Stimulated activated CD4-positive, alpha-beta T cell treated with anti-CD3 and anti-CD28 coated beads, Interleukin-4, amount 100 ng/mL, for 48 hours (primary cell): ENCODE data around the gene ALOX15.
"Not testable (repeated sequence)": the region's sequence is repeated elsewhere in the genome, so short reads cannot be mapped to it uniquely, and the experiment has no call there.

Experiments used
- DNase-seq, 2 donors: peaks; one replicate each; pipeline ENCODE4 v3.0.0-alpha.2; 2020; ENCODE audit warnings: low read depth in 2 of 2

Gene ALOX15

GRCh38 chr17:4617090-4617489 is 24.4 kb downstream of the ALOX15 start:
- no peak for DNase-seq

- DNase-seq, result no peak
Measured at GRCh38 chr17:4616476-4616875, 25.0 kb downstream of the ALOX15 start.

- DNase-seq, result no peak
Measured at GRCh38 chr17:4610656-4611055, 30.8 kb downstream of the ALOX15 start.

GRCh38 chr17:4610162-4610561 is 31.3 kb downstream of the ALOX15 start:
- DNase-seq, result no peak

- DNase-seq, result no peak
Measured at GRCh38 chr17:4609761-4610160, 31.7 kb downstream of the ALOX15 start.

GRCh38 chr17:4607773-4608187 is 33.7 kb downstream of the ALOX15 start:
- DNase-seq, result no peak

- no peak for DNase-seq
Measured at GRCh38 chr17:4607261-4607741, 34.2 kb downstream of the ALOX15 start.

- DNase-seq, result no peak
Measured at GRCh38 chr17:4605826-4606225, 35.7 kb downstream of the ALOX15 start.

- not testable (repeated sequence) for DNase-seq
Measured at GRCh38 chr17:4604736-4605135, 36.7 kb downstream of the ALOX15 start.

- DNase-seq, result no peak
Measured at GRCh38 chr17:4604111-4604644, 37.3 kb downstream of the ALOX15 start.

- DNase-seq, result no peak
Measured at GRCh38 chr17:4602041-4602440, 39.4 kb downstream of the ALOX15 start.

GRCh38 chr17:4601326-4601725 is 40.2 kb downstream of the ALOX15 start:
- DNase-seq, result no peak

GRCh38 chr17:4600563-4600962 is 40.9 kb downstream of the ALOX15 start:
- no peak for DNase-seq

GRCh38 chr17:4599505-4600281 is 41.8 kb downstream of the ALOX15 start:
- DNase-seq, result no peak

GRCh38 chr17:4598776-4599504 is 42.5 kb downstream of the ALOX15 start:
- DNase-seq, result no peak

- DNase-seq, result no peak
Measured at GRCh38 chr17:4597975-4598374, 43.5 kb downstream of the ALOX15 start.

GRCh38 chr17:4596636-4597380 is 44.7 kb downstream of the ALOX15 start:
- DNase-seq, result no peak

GRCh38 chr17:4595685-4596342 is 45.7 kb downstream of the ALOX15 start:
- not testable (repeated sequence) for DNase-seq

GRCh38 chr17:4594931-4595684 is 46.4 kb downstream of the ALOX15 start:
- peak; percentile 34 to 40 for DNase-seq

GRCh38 chr17:4594406-4594805 is 47.1 kb downstream of the ALOX15 start:
- no peak for DNase-seq

- no peak for DNase-seq
Measured at GRCh38 chr17:4593021-4593421, 48.5 kb downstream of the ALOX15 start.
